Liver (tissue), 9 donors: ENCODE measurements around the gene RTF2. TPM values are rescaled to one million over a fixed set of nuclear protein-coding genes. Genes with fewer than 3 reads are reported as not detected.

Experiments
- DNase-seq: peaks from one replicate; pipeline ENCODE4 v3.0.0-alpha.2; 2017; ENCODE audit warnings: low spot score
- H3K27ac ChIP-seq, 2 donors: one replicate each; pipeline ENCODE4 v1.7.0; 2013; ENCODE audit warnings: inconsistent platforms in 2 of 2, low read length in 2 of 2, control low read depth in 1 of 2, low read depth in 1 of 2, mild to moderate bottlenecking in 1 of 2
- H3K27me3 ChIP-seq, 4 donors: one replicate each; pipeline versions ENCODE4 v1.6.1 to v1.7.0; 2013; ENCODE audit warnings: low read length in 3 of 4, inconsistent platforms in 1 of 4, mild to moderate bottlenecking in 1 of 4, moderate library complexity in 1 of 4; ENCODE audit not compliant: control insufficient read depth in 4 of 4, insufficient read depth in 4 of 4
- H3K36me3 ChIP-seq, 4 donors: one replicate each; pipeline versions ENCODE4 v1.6.1 to v1.7.0; 2013; ENCODE audit warnings: low read length in 3 of 4, mild to moderate bottlenecking in 3 of 4, low read depth in 1 of 4, moderate library complexity in 1 of 4; ENCODE audit not compliant: control insufficient read depth in 4 of 4, insufficient read depth in 3 of 4
- H3K4me1 ChIP-seq, 4 donors: one replicate each; pipeline versions ENCODE4 v1.6.1 to v1.7.0; 2013; ENCODE audit warnings: low read length in 3 of 4, mild to moderate bottlenecking in 3 of 4, moderate library complexity in 1 of 4; ENCODE audit not compliant: control insufficient read depth in 4 of 4, insufficient read depth in 4 of 4
- H3K4me3 ChIP-seq, 3 donors: one replicate each; pipeline versions ENCODE4 v1.6.1 to v1.7.0; 2013; ENCODE audit warnings: low read length in 3 of 3, control low read depth in 1 of 3, low read depth in 1 of 3, mild to moderate bottlenecking in 1 of 3
- H3K9ac ChIP-seq, 2 donors: one replicate each; pipeline ENCODE4 v1.7.0; 2013; ENCODE audit warnings: low read length in 2 of 2, mild to moderate bottlenecking in 2 of 2, moderate library complexity in 2 of 2, control low read depth in 1 of 2, low read depth in 1 of 2
- H3K9me3 ChIP-seq, 4 donors: one replicate each; pipeline versions ENCODE4 v1.6.1 to v1.7.0; 2013; ENCODE audit warnings: low read length in 3 of 4; ENCODE audit not compliant: control insufficient read depth in 4 of 4
- FOXA2 ChIP-seq: IDR thresholded peaks from 2 replicates; pipeline ENCODE4 v1.6.1; 2016; ENCODE audit warnings: antibody characterized with exemption
- JUND ChIP-seq, 2 donors: IDR thresholded peaks; 2 replicates each; pipeline ENCODE4 v1.6.1; 2016; ENCODE audit warnings: antibody characterized with exemption in 2 of 2
- RAD21 ChIP-seq, 2 donors: IDR thresholded peaks; 2 replicates each; pipeline ENCODE4 v1.6.1; 2016; ENCODE audit warnings: antibody characterized with exemption in 2 of 2, mild to moderate bottlenecking in 2 of 2
- WGBS: extraction: QIAGEN DNeasy Blood & Tissue Kit; methylation state at CpG from one replicate; pipeline ENCODE4 v1.1.7; 2013; 5-methylcytosine and 5-hydroxymethylcytosine counted together
- polyA plus RNA-seq, 2 donors: library from polyadenylated mRNA; stranded (reverse) in 1 of 2; unstranded in 1 of 2; fragments of 200-250 nt in 1 of 2; fragments of >200 nt in 1 of 2; fragmentation: Nextera tagmentation in 1 of 2; extraction: Ambion mirVana in 1 of 2; gene quantifications; one replicate each; pipeline versions ENCODE4 v1.2.1 to v1.2.3, GENCODE V29; 2013 to 2015
- total RNA-seq, 2 donors: library from RNA; depleted of rRNA; stranded (reverse); fragments of >200 nt; gene quantifications; one replicate each; pipeline ENCODE4 v1.2.3, GENCODE V29; 2014
- TF ChIP-seq, protein P1 (sequence below): IDR thresholded peaks from 2 replicates; pipeline ENCODE4 v1.6.1; 2016; ENCODE audit warnings: antibody characterized with exemption
- TF ChIP-seq, protein P2 (sequence below): IDR thresholded peaks from 2 replicates; pipeline ENCODE4 v1.6.1; 2016; ENCODE audit warnings: antibody characterized with exemption
- TF ChIP-seq, protein P3 (sequence below): IDR thresholded peaks from 2 replicates; pipeline ENCODE4 v1.6.1; 2016; ENCODE audit warnings: antibody characterized with exemption
- TF ChIP-seq, protein P4 (sequence below): fragments of 150-350 bp; IDR thresholded peaks from 2 replicates; pipeline ENCODE4 v1.5.1; 2017; ENCODE audit warnings: improper control_type of control experiment, low read depth, low read length; ENCODE audit not compliant: missing input control
- donor health status: healthy.
- donor health status: healthy.
- donor health status: healthy.
- donor health status: healthy.
- donor health status: healthy.

RTF2 gene
- total and polyA plus RNA-seq, 4 donors: 29.0 to 46.6 (median 35.1) TPM

DNA sequence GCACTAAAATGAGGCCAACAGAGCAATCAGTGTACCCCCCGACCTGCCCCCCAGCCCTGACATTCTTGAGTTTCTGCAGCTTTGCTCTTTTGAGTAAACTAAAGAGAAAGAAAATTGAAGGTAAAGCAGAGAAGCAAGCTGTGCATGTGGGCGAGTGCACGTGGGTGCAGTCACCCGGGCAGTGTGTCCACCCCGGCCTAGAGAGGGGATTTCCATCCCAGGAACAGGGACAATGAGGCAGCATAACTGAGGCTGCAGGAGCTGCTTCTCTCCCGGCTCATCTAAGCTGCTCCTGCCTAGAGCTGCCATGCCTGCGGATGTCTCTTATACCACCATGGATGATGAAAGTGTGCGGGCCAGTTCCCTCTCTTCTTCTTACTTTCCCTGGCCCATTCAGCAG, 39.5 kb upstream of the RTF2 start:
- Histone ChIP-seq H3K36me3 (no peaks in the 10 kb centered on the region), H3K9ac (no peak overlapping the region), H3K4me3 (no peak overlapping the region), H3K9me3 (no peaks in the 10 kb centered on the region), H3K27me3 (no peaks in the 10 kb centered on the region), H3K4me1 (no peaks in the 10 kb centered on the region), H3K27ac (no peak overlapping the region)
- TF ChIP-seq, protein P1, sequence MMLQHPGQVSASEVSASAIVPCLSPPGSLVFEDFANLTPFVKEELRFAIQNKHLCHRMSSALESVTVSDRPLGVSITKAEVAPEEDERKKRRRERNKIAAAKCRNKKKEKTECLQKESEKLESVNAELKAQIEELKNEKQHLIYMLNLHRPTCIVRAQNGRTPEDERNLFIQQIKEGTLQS: no peak
- no peak for TF ChIP-seq JUND (IDR thresholded peaks at IDR 0.05)
- no peak for DNase-seq
- WGBS: 83% methylated on average over 8 of the region's 8 CpGs

DNA sequence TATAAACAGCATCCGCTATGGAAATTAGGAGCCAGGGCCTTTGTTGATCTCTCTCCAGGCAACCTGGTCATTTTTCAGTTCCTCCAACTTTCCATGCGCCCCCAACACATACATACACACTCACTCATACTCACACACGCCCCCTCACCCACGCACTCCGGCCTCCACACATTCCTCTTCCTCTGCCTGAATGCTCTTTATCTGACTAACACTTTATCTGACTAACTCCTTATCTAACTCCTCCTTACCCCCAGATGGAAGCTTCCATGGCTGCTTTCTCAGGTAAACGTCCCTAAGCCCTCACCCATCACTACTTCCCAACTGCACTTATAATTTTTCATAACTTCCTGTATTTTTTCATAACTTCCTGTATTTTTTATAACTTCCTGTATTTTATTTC, 38.9 kb upstream of the RTF2 start:
- Histone ChIP-seq H3K9me3 (no peaks in the 10 kb centered on the region), H3K27ac (no peak overlapping the region), H3K9ac (no peak overlapping the region), H3K4me1 (no peaks in the 10 kb centered on the region), H3K27me3 (no peaks in the 10 kb centered on the region), H3K36me3 (no peaks in the 10 kb centered on the region), H3K4me3 (no peak overlapping the region)
- WGBS: 82% methylated on average over 6 of the region's 6 CpGs
- no peak for DNase-seq
- TF ChIP-seq FOXA2: no peak

DNA sequence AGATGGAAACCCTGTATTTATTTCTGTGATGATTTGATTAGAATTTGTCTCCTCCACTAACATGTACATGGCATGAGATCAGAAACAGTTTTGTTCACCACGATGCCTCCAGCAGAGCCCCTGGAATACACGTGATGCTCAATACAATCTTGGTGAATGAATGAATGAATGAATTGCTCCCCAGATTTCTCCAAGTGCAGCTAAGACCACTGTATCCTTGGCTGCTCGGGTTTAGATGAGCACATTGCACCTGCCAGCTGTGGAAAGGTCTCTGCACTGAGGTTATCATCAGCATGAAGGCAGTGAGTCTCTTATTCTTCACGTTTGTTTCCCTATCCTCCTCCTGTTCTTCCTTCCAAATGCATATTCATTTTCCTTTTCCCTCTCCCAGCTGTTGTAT, 38.5 kb upstream of the RTF2 start:
- Histone ChIP-seq H3K4me1 (no peaks in the 10 kb centered on the region), H3K4me3 (no peak overlapping the region), H3K27me3 (no peaks in the 10 kb centered on the region), H3K27ac (no peak overlapping the region), H3K9ac (no peak overlapping the region), H3K36me3 (no peaks in the 10 kb centered on the region), H3K9me3 (no peaks in the 10 kb centered on the region)
- WGBS: 67% methylated on average over 4 of the region's 4 CpGs
- DNase-seq: no peak
- TF ChIP-seq, protein P2, sequence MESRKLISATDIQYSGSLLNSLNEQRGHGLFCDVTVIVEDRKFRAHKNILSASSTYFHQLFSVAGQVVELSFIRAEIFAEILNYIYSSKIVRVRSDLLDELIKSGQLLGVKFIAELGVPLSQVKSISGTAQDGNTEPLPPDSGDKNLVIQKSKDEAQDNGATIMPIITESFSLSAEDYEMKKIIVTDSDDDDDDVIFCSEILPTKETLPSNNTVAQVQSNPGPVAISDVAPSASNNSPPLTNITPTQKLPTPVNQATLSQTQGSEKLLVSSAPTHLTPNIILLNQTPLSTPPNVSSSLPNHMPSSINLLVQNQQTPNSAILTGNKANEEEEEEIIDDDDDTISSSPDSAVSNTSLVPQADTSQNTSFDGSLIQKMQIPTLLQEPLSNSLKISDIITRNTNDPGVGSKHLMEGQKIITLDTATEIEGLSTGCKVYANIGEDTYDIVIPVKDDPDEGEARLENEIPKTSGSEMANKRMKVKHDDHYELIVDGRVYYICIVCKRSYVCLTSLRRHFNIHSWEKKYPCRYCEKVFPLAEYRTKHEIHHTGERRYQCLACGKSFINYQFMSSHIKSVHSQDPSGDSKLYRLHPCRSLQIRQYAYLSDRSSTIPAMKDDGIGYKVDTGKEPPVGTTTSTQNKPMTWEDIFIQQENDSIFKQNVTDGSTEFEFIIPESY: no peak
- TF ChIP-seq, protein P1: no peak
- TF ChIP-seq, protein P3, sequence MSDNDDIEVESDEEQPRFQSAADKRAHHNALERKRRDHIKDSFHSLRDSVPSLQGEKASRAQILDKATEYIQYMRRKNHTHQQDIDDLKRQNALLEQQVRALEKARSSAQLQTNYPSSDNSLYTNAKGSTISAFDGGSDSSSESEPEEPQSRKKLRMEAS: no peak
- TF ChIP-seq, protein P4, sequence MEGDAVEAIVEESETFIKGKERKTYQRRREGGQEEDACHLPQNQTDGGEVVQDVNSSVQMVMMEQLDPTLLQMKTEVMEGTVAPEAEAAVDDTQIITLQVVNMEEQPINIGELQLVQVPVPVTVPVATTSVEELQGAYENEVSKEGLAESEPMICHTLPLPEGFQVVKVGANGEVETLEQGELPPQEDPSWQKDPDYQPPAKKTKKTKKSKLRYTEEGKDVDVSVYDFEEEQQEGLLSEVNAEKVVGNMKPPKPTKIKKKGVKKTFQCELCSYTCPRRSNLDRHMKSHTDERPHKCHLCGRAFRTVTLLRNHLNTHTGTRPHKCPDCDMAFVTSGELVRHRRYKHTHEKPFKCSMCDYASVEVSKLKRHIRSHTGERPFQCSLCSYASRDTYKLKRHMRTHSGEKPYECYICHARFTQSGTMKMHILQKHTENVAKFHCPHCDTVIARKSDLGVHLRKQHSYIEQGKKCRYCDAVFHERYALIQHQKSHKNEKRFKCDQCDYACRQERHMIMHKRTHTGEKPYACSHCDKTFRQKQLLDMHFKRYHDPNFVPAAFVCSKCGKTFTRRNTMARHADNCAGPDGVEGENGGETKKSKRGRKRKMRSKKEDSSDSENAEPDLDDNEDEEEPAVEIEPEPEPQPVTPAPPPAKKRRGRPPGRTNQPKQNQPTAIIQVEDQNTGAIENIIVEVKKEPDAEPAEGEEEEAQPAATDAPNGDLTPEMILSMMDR: no peak
- TF ChIP-seq RAD21 (IDR thresholded peaks at IDR 0.05): no peak
- no peak for TF ChIP-seq JUND (IDR thresholded peaks at IDR 0.05)

- no peak for TF ChIP-seq RAD21 (IDR thresholded peaks at IDR 0.05)
- no peaks in the 10 kb centered on the region for H3K4me1 ChIP-seq
- H3K9me3 ChIP-seq: no peaks in the 10 kb centered on the region
- H3K9ac ChIP-seq: no peak overlapping the region
- no peak overlapping the region for H3K27ac ChIP-seq
- 85% methylated on average over 4 of the region's 4 CpGs for WGBS
- H3K36me3 ChIP-seq: no peaks in the 10 kb centered on the region
- no peak for DNase-seq
- no peaks in the 10 kb centered on the region for H3K27me3 ChIP-seq
- no peak overlapping the region for H3K4me3 ChIP-seq
Measured at GRCh38 chr20:56430461-56430860, 38.0 kb upstream of the RTF2 start.
